Measurements from ENCODE around the gene WDR77.

Gene WDR77

GRCh38 chr1:111469539-111469938, 20.5 kb upstream of the WDR77 start:
- DNase-seq (ENCODE audit: low read depth), result no peak

- no peak for DNase-seq (ENCODE audit: low read depth)
Measured at GRCh38 chr1:111468717-111469100, 19.7 kb upstream of the WDR77 start.

- no peak for DNase-seq (ENCODE audit: low read depth)
Measured at GRCh38 chr1:111467865-111468716, 19.0 kb upstream of the WDR77 start.

GRCh38 chr1:111466480-111466879, 17.4 kb upstream of the WDR77 start:
- DNase-seq (ENCODE audit: low read depth), result no peak

GRCh38 chr1:111465754-111466153, 16.7 kb upstream of the WDR77 start:
- no peak for DNase-seq (ENCODE audit: low read depth)

- no peak for DNase-seq (ENCODE audit: low read depth)
Measured at GRCh38 chr1:111463029-111463683, 14.1 kb upstream of the WDR77 start.

GRCh38 chr1:111462370-111463028, 13.4 kb upstream of the WDR77 start:
- no peak for DNase-seq (ENCODE audit: low read depth)

GRCh38 chr1:111461765-111462164, 12.7 kb upstream of the WDR77 start:
- DNase-seq (ENCODE audit: low read depth), result no peak

GRCh38 chr1:111455642-111456031, 6.6 kb upstream of the WDR77 start:
- DNase-seq (ENCODE audit: low read depth), result no peak

- no peak for DNase-seq (ENCODE audit: low read depth)
Measured at GRCh38 chr1:111454859-111455641, 6.0 kb upstream of the WDR77 start.

- DNase-seq (ENCODE audit: low read depth), result no peak
Measured at GRCh38 chr1:111453706-111454105, 4.7 kb upstream of the WDR77 start.

- DNase-seq (ENCODE audit: low read depth), result no peak
Measured at GRCh38 chr1:111452581-111452980, 3.5 kb upstream of the WDR77 start.

- no peak for DNase-seq (ENCODE audit: low read depth)
Measured at GRCh38 chr1:111450185-111450584, 1.1 kb upstream of the WDR77 start.

GRCh38 chr1:111449703-111450017, 604 bp upstream of the WDR77 start:
- no peak for DNase-seq (ENCODE audit: low read depth)

- no peak for DNase-seq (ENCODE audit: low read depth)
Measured at GRCh38 chr1:111448482-111448917, 556 bp downstream of the WDR77 start.

- DNase-seq (ENCODE audit: low read depth), result no peak
Measured at GRCh38 chr1:111446967-111447892, 1.8 kb downstream of the WDR77 start.

GRCh38 chr1:111446546-111446945, 2.5 kb downstream of the WDR77 start:
- no peak for DNase-seq (ENCODE audit: low read depth)

GRCh38 chr1:111444031-111444430, 5.0 kb downstream of the WDR77 start:
- no peak for DNase-seq (ENCODE audit: low read depth)

- no peak for DNase-seq (ENCODE audit: low read depth)
Measured at GRCh38 chr1:111442457-111442856, 6.6 kb downstream of the WDR77 start.

- peak; percentile 30 for DNase-seq (ENCODE audit: low read depth)
Measured at GRCh38 chr1:111441573-111442192, 7.4 kb downstream of the WDR77 start.
